HG03139 (cell line): ENCODE results near the gene OTUB2.

ENCODE experiments used
- ATAC-seq: cut with Tn5 transposase; IDR thresholded peaks from one replicate; pipeline ENCODE4 v1.9.1; 2021; ENCODE audit not compliant: unreplicated experiment

The OTUB2 gene

DNA sequence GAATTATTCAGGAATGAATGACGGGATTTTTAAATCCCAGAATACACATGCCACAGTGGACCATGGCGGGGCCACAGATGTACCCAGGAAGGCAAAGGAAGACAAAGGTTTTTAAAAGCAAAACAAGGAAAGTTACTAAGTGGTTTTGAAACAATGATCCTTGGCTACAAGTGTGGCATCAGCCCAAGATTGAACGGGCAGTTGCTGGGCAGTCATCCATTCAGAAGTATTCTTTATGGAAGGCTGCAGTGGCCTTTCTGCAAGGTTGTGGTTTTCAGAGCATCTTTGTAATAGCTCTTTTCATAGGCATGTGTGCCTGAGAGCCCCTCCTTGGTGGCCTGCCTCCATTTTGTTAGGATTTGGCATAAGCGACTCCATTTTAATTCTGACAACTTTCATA, 71.0 kb downstream of the OTUB2 start:
- ATAC-seq, result no peak
